ENCODE data around the gene TGFBR3. TPM values are rescaled to one million over a fixed set of nuclear protein-coding genes. Genes with fewer than 3 reads are reported as not detected.

The TGFBR3 gene
- total RNA-seq, 4 donors from 2014 or later, result 87.8 to 388 (median 212) TPM

- H3K4me1 ChIP-seq, result peaks cover 8 to 32% of the 10 kb centered on the region in 2 donors
- H3K4me3 ChIP-seq, result no peak overlapping the region
- intact Hi-C loops (cut with DNase I; ENCODE audit: low total_unique reads), result no loop called here
- H3K36me3 ChIP-seq, result no peaks in the 10 kb centered on the region
- no peaks in the 10 kb centered on the region for H3K27me3 ChIP-seq
- no peak for DNase-seq
- no peaks in the 10 kb centered on the region for H3K9me3 ChIP-seq
- H3K27ac ChIP-seq, result peak overlapping the region; percentile 80 to 87
- TF ChIP-seq CTCF (IDR thresholded peaks at IDR 0.05) (no peak), POLR2A (IDR thresholded peaks at IDR 0.05) (no peak)
Observed at GRCh38 chr1:91750398-91750996, 135.5 kb downstream of the TGFBR3 start.

- intact Hi-C loops (cut with DNase I; ENCODE audit: low total_unique reads), result no loop called here
- no peak for DNase-seq
Observed at GRCh38 chr1:91749788-91750231, 136.1 kb downstream of the TGFBR3 start.

GRCh38 chr1:91747666-91748065, 138.3 kb downstream of the TGFBR3 start:
- peak overlapping the region in 1 of 2 donors; percentile 4 for H3K27ac ChIP-seq
- no peaks in the 10 kb centered on the region for H3K36me3 ChIP-seq
- no peak overlapping the region for H3K4me3 ChIP-seq
- no peaks in the 10 kb centered on the region for H3K9me3 ChIP-seq
- no peak for TF ChIP-seq POLR2A (IDR thresholded peaks at IDR 0.05)
- TF ChIP-seq CTCF (IDR thresholded peaks at IDR 0.05), result no peak
- no peaks in the 10 kb centered on the region for H3K27me3 ChIP-seq
- intact Hi-C loops (cut with DNase I; ENCODE audit: low total_unique reads), result no loop called here
- DNase-seq, result no peak
- peaks cover 9 to 16% of the 10 kb centered on the region in 2 donors for H3K4me1 ChIP-seq

More at GRCh38 chr1:91749788-91750231, 136.1 kb downstream of the TGFBR3 start:
- no peak overlapping the region for H3K4me3 ChIP-seq
- H3K27me3 ChIP-seq, result no peaks in the 10 kb centered on the region
- H3K36me3 ChIP-seq, result no peaks in the 10 kb centered on the region
- TF ChIP-seq CTCF (IDR thresholded peaks at IDR 0.05) (no peak), POLR2A (IDR thresholded peaks at IDR 0.05) (no peak)
- peaks cover 8 to 28% of the 10 kb centered on the region in 2 donors for H3K4me1 ChIP-seq
- H3K27ac ChIP-seq, result peak overlapping the region; percentile 80 to 87
- no peaks in the 10 kb centered on the region for H3K9me3 ChIP-seq

GRCh38 chr1:91746728-91747338, 139.1 kb downstream of the TGFBR3 start:
- no peak for TF ChIP-seq POLR2A (IDR thresholded peaks at IDR 0.05)
- no peak for TF ChIP-seq CTCF (IDR thresholded peaks at IDR 0.05)
- no peaks in the 10 kb centered on the region for H3K9me3 ChIP-seq
- no peaks in the 10 kb centered on the region for H3K27me3 ChIP-seq
- no peak for DNase-seq
- intact Hi-C loops (cut with DNase I; ENCODE audit: low total_unique reads), result no loop called here
- no peak overlapping the region for H3K4me3 ChIP-seq
- H3K4me1 ChIP-seq, result peaks cover 14 to 17% of the 10 kb centered on the region in 2 donors
- H3K27ac ChIP-seq, result peak overlapping the region; percentile 21 to 75
- H3K36me3 ChIP-seq, result no peaks in the 10 kb centered on the region

- intact Hi-C loops (cut with DNase I; ENCODE audit: low total_unique reads), result no loop called here
- H3K9me3 ChIP-seq, result no peaks in the 10 kb centered on the region
- peak overlapping the region; percentile 44 to 75 for H3K27ac ChIP-seq
- DNase-seq, result no peak
- peaks cover 11 to 18% of the 10 kb centered on the region in 2 donors for H3K4me1 ChIP-seq
- TF ChIP-seq POLR2A (IDR thresholded peaks at IDR 0.05) (no peak), CTCF (IDR thresholded peaks at IDR 0.05) (no peak)
- H3K36me3 ChIP-seq, result no peaks in the 10 kb centered on the region
- no peak overlapping the region for H3K4me3 ChIP-seq
- no peaks in the 10 kb centered on the region for H3K27me3 ChIP-seq
Observed at GRCh38 chr1:91745640-91746373, 140.1 kb downstream of the TGFBR3 start.
